Thoracic aorta (tissue), 2 donors: ENCODE data around the gene SLC4A11. TPM values are rescaled to one million over a fixed set of nuclear protein-coding genes. Genes with fewer than 3 reads are reported as not detected.

Experiments
- ATAC-seq: fragments of 150-250 bp; one replicate; pipeline ENCODE4 v1.8.0; 2017; ENCODE audit warnings: low read depth; ENCODE audit not compliant: insufficient number of reproducible peaks, low FRiP score
- DNase-seq: peaks from one replicate; pipeline ENCODE4 v3.0.0-alpha.2; 2020; ENCODE audit warnings: low spot score
- H3K27ac ChIP-seq, 2 donors: fragments of 200-600 bp; sonication (generic); 1 replicate in 1 of 2; 2 replicates in 1 of 2; pipeline ENCODE4 v1.5.1; 2016; ENCODE audit warnings: mild to moderate bottlenecking in 2 of 2, moderate library complexity in 2 of 2
- H3K27me3 ChIP-seq: fragments of 200-600 bp; sonication (generic); replicated peaks from 2 replicates; pipeline ENCODE4 v1.6.0; 2016; ENCODE audit warnings: mild to moderate bottlenecking; ENCODE audit not compliant: insufficient read depth
- H3K36me3 ChIP-seq: fragments of 200-600 bp; sonication (generic); one replicate; pipeline ENCODE4 v1.5.1; 2016
- H3K4me1 ChIP-seq, 2 donors: fragments of 200-600 bp; sonication (generic); 1 replicate in 1 of 2; 2 replicates in 1 of 2; pipeline versions ENCODE4 v1.5.1 to v1.6.0; 2016; ENCODE audit warnings: low read depth in 2 of 2, mild to moderate bottlenecking in 1 of 2; ENCODE audit not compliant: control insufficient read depth in 1 of 2
- H3K4me3 ChIP-seq: fragments of 200-600 bp; sonication (generic); 2 replicates; pipeline ENCODE4 v1.5.1; 2016; ENCODE audit warnings: mild to moderate bottlenecking
- H3K9me3 ChIP-seq: fragments of 200-600 bp; sonication (generic); 2 replicates; pipeline ENCODE4 v1.5.1; 2016
- total RNA-seq, 2 donors: library from RNA; depleted of rRNA; stranded (reverse); fragments of >200 nt; gene quantifications; one replicate each; pipeline versions ENCODE4 v1.1.0 to v1.2.3, GENCODE V29; 2016
- TF ChIP-seq, protein P1 (sequence below): fragments of 200-600 bp; sonication (generic); IDR thresholded peaks from one replicate; pipeline ENCODE4 v1.5.1; 2019; ENCODE audit warnings: antibody characterized with exemption

Gene SLC4A11
- total RNA-seq, 2 donors from 2014 or later = 0.27 TPM; not detected in 1

GRCh38 chr20:3237011-3237957 lies 1.7 kb downstream of the SLC4A11 start:
- DNase-seq (no peak), ATAC-seq (no peak)
- H3K27ac ChIP-seq = no peak overlapping the region
- H3K4me1 ChIP-seq = peaks cover 7 to 24% of the 10 kb centered on the region in 2 donors
- no peaks in the 10 kb centered on the region for H3K36me3 ChIP-seq
- TF ChIP-seq, protein P1, sequence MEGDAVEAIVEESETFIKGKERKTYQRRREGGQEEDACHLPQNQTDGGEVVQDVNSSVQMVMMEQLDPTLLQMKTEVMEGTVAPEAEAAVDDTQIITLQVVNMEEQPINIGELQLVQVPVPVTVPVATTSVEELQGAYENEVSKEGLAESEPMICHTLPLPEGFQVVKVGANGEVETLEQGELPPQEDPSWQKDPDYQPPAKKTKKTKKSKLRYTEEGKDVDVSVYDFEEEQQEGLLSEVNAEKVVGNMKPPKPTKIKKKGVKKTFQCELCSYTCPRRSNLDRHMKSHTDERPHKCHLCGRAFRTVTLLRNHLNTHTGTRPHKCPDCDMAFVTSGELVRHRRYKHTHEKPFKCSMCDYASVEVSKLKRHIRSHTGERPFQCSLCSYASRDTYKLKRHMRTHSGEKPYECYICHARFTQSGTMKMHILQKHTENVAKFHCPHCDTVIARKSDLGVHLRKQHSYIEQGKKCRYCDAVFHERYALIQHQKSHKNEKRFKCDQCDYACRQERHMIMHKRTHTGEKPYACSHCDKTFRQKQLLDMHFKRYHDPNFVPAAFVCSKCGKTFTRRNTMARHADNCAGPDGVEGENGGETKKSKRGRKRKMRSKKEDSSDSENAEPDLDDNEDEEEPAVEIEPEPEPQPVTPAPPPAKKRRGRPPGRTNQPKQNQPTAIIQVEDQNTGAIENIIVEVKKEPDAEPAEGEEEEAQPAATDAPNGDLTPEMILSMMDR = no peak
- peak overlapping the region; percentile 93 for H3K4me3 ChIP-seq
- H3K9me3 ChIP-seq = no peaks in the 10 kb centered on the region
- H3K27me3 ChIP-seq = peaks cover 11% of the 10 kb centered on the region

DNA sequence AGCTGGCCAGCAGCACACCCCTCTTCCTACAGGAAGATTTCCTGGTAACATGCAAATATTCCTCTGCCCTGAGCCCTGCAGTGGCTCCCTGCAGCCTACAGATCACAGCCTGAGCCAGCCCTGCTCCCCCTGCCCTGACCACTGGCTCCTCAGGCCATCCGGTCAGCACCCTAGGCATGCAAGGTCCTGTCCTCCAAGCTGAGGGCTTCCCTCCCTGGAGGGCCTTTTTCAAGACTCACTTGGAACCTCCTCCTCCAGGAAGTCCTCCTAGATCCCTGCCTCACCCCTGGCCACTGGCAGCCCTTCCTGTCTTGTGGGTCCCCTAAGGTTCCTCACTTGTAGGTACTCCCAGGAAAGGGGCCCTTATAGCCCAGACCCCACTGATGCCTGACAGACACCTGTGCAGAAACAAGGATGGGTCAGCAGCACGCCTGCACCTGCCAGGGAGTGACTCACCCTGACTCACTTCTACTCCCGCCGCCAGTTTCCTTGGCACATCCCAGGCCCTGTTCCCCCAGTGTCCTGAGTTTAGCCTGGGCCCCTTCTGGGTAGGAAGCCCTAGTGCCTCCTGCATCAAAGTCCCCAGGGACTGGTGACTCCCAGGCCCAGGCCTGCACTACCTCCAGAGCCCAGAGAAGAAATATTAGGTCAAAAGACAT lies 3.2 kb downstream of the SLC4A11 start:
- Histone ChIP-seq H3K4me3 (no peak overlapping the region), H3K27ac (no peak overlapping the region), H3K36me3 (no peaks in the 10 kb centered on the region), H3K27me3 (peaks cover 11% of the 10 kb centered on the region), H3K9me3 (no peaks in the 10 kb centered on the region), H3K4me1 (peaks cover 7 to 24% of the 10 kb centered on the region in 2 donors)
- DNase-seq (no peak), ATAC-seq (no peak)
- TF ChIP-seq, protein P1 = no peak

DNA sequence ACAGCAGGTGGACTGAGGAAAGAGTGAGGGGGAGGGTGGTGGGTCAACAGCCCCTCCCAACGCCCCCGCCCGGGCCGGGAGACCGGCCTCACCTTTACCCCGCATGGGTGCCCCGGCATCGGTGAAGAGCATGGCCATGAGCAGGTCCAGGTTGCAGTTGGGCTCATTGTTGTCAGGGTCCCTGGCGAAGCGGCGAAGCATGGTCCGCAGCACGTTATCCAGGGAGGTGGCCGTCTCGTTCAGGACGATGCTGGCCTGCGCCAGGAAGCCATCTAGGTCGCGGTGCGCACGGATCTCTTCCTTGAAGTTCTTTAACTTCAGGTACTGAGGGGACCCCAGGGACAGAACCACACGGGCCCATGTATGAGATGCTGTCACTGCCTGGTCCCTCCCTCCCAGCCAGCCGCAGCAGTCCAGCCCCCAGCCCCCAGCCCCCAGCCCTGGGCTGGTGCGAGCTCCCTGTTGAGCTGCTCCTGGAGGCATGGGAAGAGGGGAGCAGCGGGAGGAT lies 4.9 kb downstream of the SLC4A11 start:
- Histone ChIP-seq H3K4me1 (peaks cover 7 to 12% of the 10 kb centered on the region in 2 donors), H3K27ac (no peak overlapping the region), H3K9me3 (no peaks in the 10 kb centered on the region), H3K36me3 (no peaks in the 10 kb centered on the region), H3K27me3 (peaks cover 11% of the 10 kb centered on the region), H3K4me3 (no peak overlapping the region)
- TF ChIP-seq, protein P1 = no peak
- DNase-seq (no peak), ATAC-seq (no peak)

DNA sequence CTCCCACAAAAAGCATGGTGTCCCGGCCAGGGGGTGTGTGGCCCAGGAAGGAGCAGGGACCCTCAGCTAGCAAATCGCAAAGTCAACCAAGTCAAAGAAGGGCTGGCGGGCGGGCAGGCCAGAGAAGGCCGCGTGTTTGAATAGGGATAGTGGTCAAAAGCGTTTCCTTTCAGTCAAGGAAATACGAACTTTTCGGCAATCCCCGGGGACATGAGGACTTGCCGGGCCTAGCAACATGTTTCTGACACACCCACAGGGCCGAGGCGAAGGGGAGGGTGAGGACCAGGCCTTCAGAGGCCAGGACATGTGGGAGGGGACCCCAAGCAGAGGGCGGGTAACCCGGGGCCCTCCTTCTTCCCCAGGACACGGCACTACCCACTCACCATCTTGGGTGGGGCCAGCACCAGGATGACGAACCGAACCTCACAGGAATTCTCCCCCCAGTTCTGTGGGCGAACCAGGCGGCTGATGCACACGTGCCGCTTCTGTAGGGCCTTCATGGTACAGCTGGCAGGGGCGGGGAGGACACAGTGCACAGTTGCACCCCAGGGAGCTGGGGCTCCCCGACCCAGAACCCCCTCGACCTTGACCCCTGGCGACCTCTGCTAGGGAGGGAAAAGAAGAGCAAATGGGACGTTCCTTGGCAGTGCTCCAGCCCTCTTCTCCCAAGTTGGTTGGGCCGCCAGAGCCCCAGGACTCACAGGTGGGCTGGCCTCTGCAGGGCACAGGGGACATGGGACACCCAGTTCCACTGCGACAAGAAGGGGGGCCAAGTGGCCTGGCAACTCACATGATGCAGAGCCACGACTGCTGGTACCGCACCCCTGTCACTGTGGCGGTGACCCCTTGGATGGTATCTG lies 5.6 kb downstream of the SLC4A11 start:
- H3K4me1 ChIP-seq = peaks cover 4 to 5% of the 10 kb centered on the region in 2 donors
- H3K36me3 ChIP-seq = no peaks in the 10 kb centered on the region
- peaks cover 11% of the 10 kb centered on the region for H3K27me3 ChIP-seq
- no peak overlapping the region for H3K27ac ChIP-seq
- ATAC-seq = no peak
- H3K9me3 ChIP-seq = no peaks in the 10 kb centered on the region
- no peak for DNase-seq
- TF ChIP-seq, protein P1 = no peak
- no peak overlapping the region for H3K4me3 ChIP-seq
